HepG2 (cell line): ENCODE measurements around the gene DARS2. TPM values are rescaled to one million over a fixed set of nuclear protein-coding genes. Genes with fewer than 3 reads are reported as not detected.

Experiments
- ATF3 ChIP-seq: sonication (generic); formaldehyde crosslinking; IDR thresholded peaks from 2 replicates; pipeline ENCODE4 v1.4.0; 2020; ENCODE audit warnings: missing genetic modification reagents
- ELK4 ChIP-seq: sonication (generic); formaldehyde crosslinking; IDR thresholded peaks from 2 replicates; pipeline ENCODE4 v1.9.0; 2021; ENCODE audit warnings: missing genetic modification reagents, borderline replicate concordance
- FLYWCH1 ChIP-seq: sonication (generic); formaldehyde crosslinking; IDR thresholded peaks from 2 replicates; pipeline ENCODE4 v1.8.1; 2023; ENCODE audit warnings: mild to moderate bottlenecking, missing genetic modification reagents
- FOSL2 ChIP-seq: sonication (generic); formaldehyde crosslinking; IDR thresholded peaks from 2 replicates; pipeline ENCODE4 v1.4.0; 2020; ENCODE audit warnings: missing genetic modification reagents
- HMGXB3 ChIP-seq: sonication (generic); formaldehyde crosslinking; IDR thresholded peaks from 2 replicates; pipeline ENCODE4 v1.4.0; 2020; ENCODE audit warnings: missing genetic modification reagents, borderline replicate concordance
- PRDM15 ChIP-seq: sonication (generic); formaldehyde crosslinking; IDR thresholded peaks from 2 replicates; pipeline ENCODE4 v1.4.0; 2020; ENCODE audit warnings: missing genetic modification reagents
- SNAPC4 ChIP-seq: sonication (generic); formaldehyde crosslinking; IDR thresholded peaks from 2 replicates; pipeline ENCODE4 v1.4.0; 2020; ENCODE audit warnings: mild to moderate bottlenecking, missing genetic modification reagents
- ZFY ChIP-seq: sonication (generic); formaldehyde crosslinking; IDR thresholded peaks from 2 replicates; pipeline ENCODE4 v1.4.0; 2020; ENCODE audit warnings: missing genetic modification reagents
- ZNF564 ChIP-seq: sonication (generic); formaldehyde crosslinking; IDR thresholded peaks from 2 replicates; pipeline ENCODE4 v1.8.1; 2023; ENCODE audit warnings: mild to moderate bottlenecking, missing genetic modification reagents
- ZNF766 ChIP-seq: sonication (generic); formaldehyde crosslinking; IDR thresholded peaks from 2 replicates; pipeline ENCODE4 v1.5.0; 2020; ENCODE audit warnings: missing genetic modification reagents, borderline replicate concordance
- polyA plus RNA-seq, 8 experiments: library from polyadenylated mRNA; depleted of rRNA in 3 of 8; stranded (reverse) in 7 of 8; unstranded in 1 of 8; fragments of >200 nt; fragmentation: Illumina TruSeq in 4 of 8; extraction: Trizol in 4 of 8; gene quantifications; 2 replicates each; pipeline versions ENCODE4 v1.2.1 to v1.2.3, GENCODE V29; 2011 to 2016; ENCODE audit warnings: low read depth in 4 of 8, missing spikeins in 1 of 8, mixed read lengths in 1 of 8; ENCODE audit not compliant: insufficient read depth in 1 of 8
- total RNA-seq, 5 experiments: library from RNA; depleted of rRNA; stranded (reverse); fragments of >200 nt; fragmentation: Illumina TruSeq; extraction: Trizol; gene quantifications; 2 replicates each; pipeline ENCODE4 v1.2.3, GENCODE V29; 2016; ENCODE audit warnings: low read depth in 1 of 5

DARS2 gene
- total and polyA plus RNA-seq, 2 of the 13 experiments (the other 11 are each of a cell fraction or from before 2014, with no cell fraction given) = 17.6 to 27.7 TPM

GRCh38 chr1:173868266-173869020, 44.0 kb downstream of the DARS2 start, which contains the start of gene ZBTB37 (continued):
- 0 out of 2 replicates have a peak, but pooled peaks have one; percentile 34 for TF ChIP-seq SNAPC4 (CRISPR knock-in tag)
- 0 out of 2 replicates have a peak, but pooled peaks have one; percentile 20 for TF ChIP-seq PRDM15 (CRISPR knock-in tag)
- peak; percentile 25; the same call in 1 of the 2 replicates for TF ChIP-seq FOSL2 (CRISPR knock-in tag)
- TF ChIP-seq ELK4 (CRISPR knock-in tag) = 0 out of 2 replicates have a peak, but pooled peaks have one; percentile 40
- TF ChIP-seq FLYWCH1 = no peak
- TF ChIP-seq ATF3 (CRISPR knock-in tag) = peak; percentile 51; the same call in 1 of the 2 replicates
- no peak for TF ChIP-seq ZNF766 (CRISPR knock-in tag)
- peak; percentile 60; the same call in 1 of the 2 replicates for TF ChIP-seq ZNF564 (CRISPR knock-in tag)
- TF ChIP-seq HMGXB3 = no peak; the same call in 1 of the 2 replicates
- TF ChIP-seq ZFY (CRISPR knock-in tag) = peak; percentile 77
